Uterus (tissue), 4 donors: Measurements from ENCODE around the gene RNASEL. TPM values are rescaled to one million over a fixed set of nuclear protein-coding genes. Genes with fewer than 3 reads are reported as not detected.

Source experiments
- DNase-seq, 2 donors: peaks; one replicate each; pipeline ENCODE4 v3.0.0-alpha.2; 2019 to 2020
- H3K27ac ChIP-seq, 2 donors: fragments of 200-600 bp; sonication (generic); 1 replicate in 1 of 2; 2 replicates in 1 of 2; pipeline ENCODE4 v1.5.1; 2016 to 2018
- H3K27me3 ChIP-seq, 2 donors: fragments of 200-600 bp; sonication (generic); one replicate each; pipeline ENCODE4 v1.5.1; 2018 to 2019; ENCODE audit warnings: control low read depth in 1 of 2
- H3K36me3 ChIP-seq, 2 donors: fragments of 200-600 bp; sonication (generic); one replicate each; pipeline ENCODE4 v1.5.1; 2019; ENCODE audit warnings: control low read depth in 1 of 2
- H3K4me1 ChIP-seq, 2 donors: fragments of 200-600 bp; sonication (generic); one replicate each; pipeline ENCODE4 v1.5.1; 2018 to 2019; ENCODE audit warnings: control low read depth in 1 of 2
- H3K4me3 ChIP-seq, 2 donors: fragments of 200-600 bp; sonication (generic); 1 replicate in 1 of 2; 2 replicates in 1 of 2; pipeline ENCODE4 v1.5.1; 2018 to 2019; ENCODE audit warnings: mild to moderate bottlenecking in 1 of 2
- H3K9me3 ChIP-seq, 2 donors: fragments of 200-600 bp; sonication (generic); one replicate each; pipeline ENCODE4 v1.5.1; 2019; ENCODE audit warnings: control low read depth in 1 of 2
- CTCF ChIP-seq, 4 experiments: fragments of 200-600 bp in 2 of 4; fragments of 450-650 bp in 2 of 4; sonication (generic) in 2 of 4; IDR thresholded peaks; one replicate each; pipeline ENCODE4 v1.5.1; 2016 to 2019; ENCODE audit warnings: antibody characterized with exemption in 4 of 4, mild to moderate bottlenecking in 2 of 4, moderate library complexity in 1 of 4
- POLR2A ChIP-seq, 2 donors: fragments of 450-650 bp; IDR thresholded peaks; one replicate each; pipeline ENCODE4 v1.6.1; 2016; ENCODE audit warnings: antibody characterized with exemption in 2 of 2, mild to moderate bottlenecking in 1 of 2, moderate library complexity in 1 of 2
- intact Hi-C: fragments of 100-400 bp; cut with DNase I; formaldehyde crosslinking; loops from one replicate; pipeline ENCODE4 v1.15.1; 2023; ENCODE audit warnings: low total_unique reads
- total RNA-seq, 4 donors: library from RNA; depleted of rRNA in 3 of 4; stranded (reverse); fragments of >200 nt in 3 of 4; gene quantifications; one replicate each; pipeline versions ENCODE4 v1.1.0 to v1.2.4, GENCODE V29; 2014 to 2023
- donor health status: DM: yes; HTN: yes; CAD: no.

Gene RNASEL
- total RNA-seq, 4 donors from 2014 or later = 4.1 to 13.4 (median 6.9) TPM

DNA sequence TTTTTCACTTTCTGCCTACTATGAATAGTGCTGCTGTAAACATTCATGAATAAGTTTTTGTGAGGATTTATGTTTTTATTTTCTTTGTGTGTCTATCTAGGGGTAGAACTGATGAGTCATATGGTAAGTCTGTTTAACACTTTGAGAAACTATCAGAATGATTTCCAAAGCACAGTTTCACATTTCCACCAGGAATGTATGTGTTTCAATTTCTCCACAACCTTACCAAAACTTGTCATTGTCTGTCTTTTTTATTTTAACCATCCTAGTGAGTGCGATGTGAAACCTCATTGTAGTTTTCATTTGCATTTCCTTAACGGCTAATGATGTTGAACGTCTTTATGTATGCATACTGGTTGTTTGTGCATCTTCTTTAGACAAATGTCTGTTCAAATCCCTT lies 23.5 kb downstream of the RNASEL start:
- Histone ChIP-seq H3K27ac (no peak overlapping the region), H3K27me3 (no peaks in the 10 kb centered on the region), H3K36me3 (no peaks in the 10 kb centered on the region), H3K4me3 (no peak overlapping the region), H3K9me3 (no peaks in the 10 kb centered on the region), H3K4me1 (no peaks in the 10 kb centered on the region)
- no peak for DNase-seq
- TF ChIP-seq POLR2A (IDR thresholded peaks at IDR 0.05) (no peak), CTCF (IDR thresholded peaks at IDR 0.05) (no peak)
- intact Hi-C loops = no loop called here

- intact Hi-C loops = no loop called here
- no peak for TF ChIP-seq CTCF (IDR thresholded peaks at IDR 0.05)
- no peak for TF ChIP-seq POLR2A (IDR thresholded peaks at IDR 0.05)
Measured at GRCh38 chr1:182564406-182565004, 24.6 kb downstream of the RNASEL start.

GRCh38 chr1:182563095-182563494 lies 26.0 kb downstream of the RNASEL start:
- no peak for DNase-seq
- H3K4me1 ChIP-seq = no peaks in the 10 kb centered on the region
- no peak overlapping the region for H3K27ac ChIP-seq
- H3K27me3 ChIP-seq = no peaks in the 10 kb centered on the region
- H3K36me3 ChIP-seq = no peaks in the 10 kb centered on the region
- no peaks in the 10 kb centered on the region for H3K9me3 ChIP-seq
- intact Hi-C loops = no loop called here
- H3K4me3 ChIP-seq = no peak overlapping the region
- no peak for TF ChIP-seq CTCF (IDR thresholded peaks at IDR 0.05)
- no peak for TF ChIP-seq POLR2A (IDR thresholded peaks at IDR 0.05)

More at GRCh38 chr1:182564406-182565004, 24.6 kb downstream of the RNASEL start:
- Histone ChIP-seq H3K27ac (no peak overlapping the region), H3K36me3 (no peaks in the 10 kb centered on the region), H3K4me3 (no peak overlapping the region), H3K27me3 (no peaks in the 10 kb centered on the region), H3K4me1 (no peaks in the 10 kb centered on the region), H3K9me3 (no peaks in the 10 kb centered on the region)
- DNase-seq = no peak

- Histone ChIP-seq H3K9me3 (no peaks in the 10 kb centered on the region), H3K27ac (no peak overlapping the region), H3K27me3 (no peaks in the 10 kb centered on the region), H3K4me3 (no peak overlapping the region), H3K36me3 (no peaks in the 10 kb centered on the region), H3K4me1 (no peaks in the 10 kb centered on the region)
- TF ChIP-seq POLR2A (IDR thresholded peaks at IDR 0.05) = no peak
- TF ChIP-seq CTCF (IDR thresholded peaks at IDR 0.05) = no peak
- no peak for DNase-seq
- intact Hi-C loops = no loop called here
Measured at GRCh38 chr1:182561456-182561855, 27.6 kb downstream of the RNASEL start.

DNA sequence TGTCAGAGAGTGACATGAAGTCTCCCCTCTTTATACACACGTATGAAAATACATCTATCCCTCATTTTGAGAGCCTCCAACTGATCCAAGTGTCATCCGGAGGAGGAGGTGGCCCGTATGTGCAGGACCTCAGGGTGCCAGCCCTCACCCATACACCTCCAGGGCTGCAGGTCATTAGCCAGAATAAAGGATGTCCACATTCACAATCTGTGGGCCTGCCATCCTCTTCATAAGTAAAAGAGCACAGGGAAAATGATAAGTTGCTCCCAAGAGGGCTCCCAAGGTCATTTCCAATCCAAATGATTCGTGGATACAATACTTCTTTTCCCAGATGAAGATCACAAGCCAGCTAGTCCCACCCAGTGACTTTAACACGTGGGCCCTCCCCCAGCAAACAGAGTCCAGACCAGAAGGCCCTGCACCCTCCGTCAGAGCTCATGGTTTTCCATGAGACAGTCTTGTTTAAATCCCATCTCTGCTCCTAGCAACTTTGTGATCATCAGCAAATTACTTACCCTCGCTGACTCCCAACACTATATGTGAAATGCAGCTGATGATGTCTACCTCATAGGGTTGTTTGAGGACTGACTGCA lies 28.6 kb downstream of the RNASEL start:
- Histone ChIP-seq H3K27ac (no peak overlapping the region), H3K36me3 (no peaks in the 10 kb centered on the region), H3K9me3 (no peaks in the 10 kb centered on the region), H3K27me3 (no peaks in the 10 kb centered on the region), H3K4me3 (no peak overlapping the region), H3K4me1 (no peaks in the 10 kb centered on the region)
- no peak for TF ChIP-seq POLR2A (IDR thresholded peaks at IDR 0.05)
- TF ChIP-seq CTCF (IDR thresholded peaks at IDR 0.05) = no peak
- no peak for DNase-seq
- intact Hi-C loops = no loop called here
